ENCODE data around the gene SMARCD3.

Gene SMARCD3

DNA sequence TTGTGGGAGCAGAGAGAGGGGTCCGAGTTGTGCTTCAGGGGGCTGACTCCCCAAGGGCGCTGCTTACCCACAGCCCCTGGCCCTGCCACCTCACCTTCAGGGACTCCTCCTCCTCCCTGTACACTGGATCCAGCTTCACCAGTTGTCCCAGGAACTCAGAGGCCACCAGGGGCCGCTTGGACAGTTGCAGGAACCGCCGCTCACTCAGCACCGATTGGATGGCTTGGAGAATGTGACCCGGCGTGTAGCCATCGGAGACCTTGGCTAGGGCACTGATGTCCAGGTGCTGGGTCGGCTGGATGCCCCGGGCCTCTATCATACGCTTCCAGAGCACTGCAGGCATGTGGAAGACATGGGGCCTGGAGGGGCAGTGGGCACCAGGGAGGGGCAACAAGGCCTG is 57.0 kb downstream of the SMARCD3 start:
- H3K9ac ChIP-seq (ENCODE audit: low read length), result no peak overlapping the region
- H3K27me3 ChIP-seq (replicated peaks; ENCODE audit: control insufficient read depth, insufficient read depth, low read length), result peaks cover 77% of the 10 kb centered on the region
- H3K4me3 ChIP-seq (ENCODE audit: low read length), result no peak overlapping the region
- no peak for DNase-seq (ENCODE audit: low read depth)
- H3K9me3 ChIP-seq (ENCODE audit: control insufficient read depth, low read length), result peaks cover 6% of the 10 kb centered on the region
- no peaks in the 10 kb centered on the region for H3K4me1 ChIP-seq (ENCODE audit: control insufficient read depth, insufficient read depth, low read length)
- no peaks in the 10 kb centered on the region for H3K36me3 ChIP-seq (ENCODE audit: control insufficient read depth, insufficient read depth, low read length, severe bottlenecking)

GRCh38 chr7:151189038-151189437 is 59.5 kb downstream of the SMARCD3 start:
- Histone ChIP-seq H3K9ac (ENCODE audit: low read length) (no peak overlapping the region), H3K27me3 (replicated peaks; ENCODE audit: control insufficient read depth, insufficient read depth, low read length) (peaks cover 70% of the 10 kb centered on the region), H3K9me3 (ENCODE audit: control insufficient read depth, low read length) (peaks cover 6% of the 10 kb centered on the region), H3K36me3 (ENCODE audit: control insufficient read depth, insufficient read depth, low read length, severe bottlenecking) (no peaks in the 10 kb centered on the region), H3K4me3 (ENCODE audit: low read length) (no peak overlapping the region), H3K4me1 (ENCODE audit: control insufficient read depth, insufficient read depth, low read length) (no peaks in the 10 kb centered on the region)
- no peak for DNase-seq (ENCODE audit: low read depth)
